ENCODE results near the gene CLEC18A.
"Not testable (repeated sequence)": the region's sequence is repeated elsewhere in the genome, so short reads cannot be mapped to it uniquely, and the experiment has no call there.

DNA sequence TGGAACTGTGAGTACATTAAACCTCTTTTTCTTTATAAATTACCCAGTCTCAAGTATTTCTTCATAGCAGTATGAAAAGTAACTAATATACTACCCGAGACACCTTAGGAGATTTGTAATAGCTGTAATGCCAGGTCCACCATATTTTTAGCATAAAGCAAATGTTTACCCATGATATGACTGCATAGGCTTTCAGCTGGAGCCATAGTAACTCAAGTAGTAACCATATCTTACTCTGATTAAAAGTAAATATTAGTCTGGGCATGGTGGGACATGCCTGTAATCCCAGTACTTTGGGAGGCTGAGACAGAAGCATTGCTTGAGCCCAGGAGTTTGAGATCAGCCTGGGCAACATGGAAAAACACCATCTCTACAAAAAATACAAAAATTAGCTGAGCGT is 52.4 kb downstream of the CLEC18A start:
- TF ChIP-seq, protein P1, sequence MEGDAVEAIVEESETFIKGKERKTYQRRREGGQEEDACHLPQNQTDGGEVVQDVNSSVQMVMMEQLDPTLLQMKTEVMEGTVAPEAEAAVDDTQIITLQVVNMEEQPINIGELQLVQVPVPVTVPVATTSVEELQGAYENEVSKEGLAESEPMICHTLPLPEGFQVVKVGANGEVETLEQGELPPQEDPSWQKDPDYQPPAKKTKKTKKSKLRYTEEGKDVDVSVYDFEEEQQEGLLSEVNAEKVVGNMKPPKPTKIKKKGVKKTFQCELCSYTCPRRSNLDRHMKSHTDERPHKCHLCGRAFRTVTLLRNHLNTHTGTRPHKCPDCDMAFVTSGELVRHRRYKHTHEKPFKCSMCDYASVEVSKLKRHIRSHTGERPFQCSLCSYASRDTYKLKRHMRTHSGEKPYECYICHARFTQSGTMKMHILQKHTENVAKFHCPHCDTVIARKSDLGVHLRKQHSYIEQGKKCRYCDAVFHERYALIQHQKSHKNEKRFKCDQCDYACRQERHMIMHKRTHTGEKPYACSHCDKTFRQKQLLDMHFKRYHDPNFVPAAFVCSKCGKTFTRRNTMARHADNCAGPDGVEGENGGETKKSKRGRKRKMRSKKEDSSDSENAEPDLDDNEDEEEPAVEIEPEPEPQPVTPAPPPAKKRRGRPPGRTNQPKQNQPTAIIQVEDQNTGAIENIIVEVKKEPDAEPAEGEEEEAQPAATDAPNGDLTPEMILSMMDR (IDR thresholded peaks at IDR 0.05; ENCODE audit: low read length) = not testable (repeated sequence)
- not testable (repeated sequence) for TF ChIP-seq EZH2 (IDR thresholded peaks at IDR 0.05; ENCODE audit: borderline replicate concordance, low read length)
